ENCODE results near the gene ITPRIPL2.

DNA sequence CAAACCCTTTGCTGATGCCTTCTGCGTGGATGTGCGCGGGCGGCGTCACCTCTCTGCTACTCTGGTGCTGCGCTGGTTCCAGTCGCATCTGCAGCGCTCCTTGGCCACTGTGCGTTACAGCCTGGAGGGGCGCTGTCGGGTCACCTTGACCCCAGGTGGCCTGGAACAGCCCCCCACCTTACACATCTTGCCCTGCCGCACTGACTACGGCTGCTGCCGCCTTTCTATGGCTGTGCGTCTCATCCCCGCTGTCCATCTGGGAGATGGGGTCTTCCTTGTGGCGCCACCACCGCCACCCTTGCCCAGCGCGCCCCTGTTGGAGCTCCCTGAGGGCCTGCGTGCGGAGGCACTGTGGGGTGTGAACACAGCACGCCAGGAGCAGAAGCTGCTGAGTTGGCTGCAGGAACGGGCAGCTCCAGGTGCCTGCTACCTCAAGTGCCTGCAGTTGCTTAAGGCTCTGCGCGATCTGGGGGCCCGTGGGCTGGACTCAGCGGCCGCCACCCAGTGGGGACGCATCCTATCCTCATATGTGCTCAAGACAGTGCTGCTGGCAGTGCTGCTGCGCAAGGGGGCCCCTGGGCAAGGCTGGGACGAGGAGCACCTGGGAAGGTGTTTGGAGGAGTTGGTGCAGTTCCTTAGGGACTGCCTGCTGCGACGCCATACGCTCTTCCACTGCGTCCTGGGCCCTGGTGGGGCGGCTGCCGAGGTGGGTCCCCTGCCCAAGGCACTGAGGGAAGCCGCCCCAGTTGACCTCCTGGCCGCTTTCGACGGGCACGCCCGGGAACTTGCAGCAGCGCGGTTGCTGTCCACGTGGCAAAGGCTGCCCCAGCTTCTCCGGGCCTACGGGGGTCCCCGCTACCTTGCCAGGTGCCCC lies 1.6 kb downstream of the ITPRIPL2 start:
- TF ChIP-seq, protein P1, sequence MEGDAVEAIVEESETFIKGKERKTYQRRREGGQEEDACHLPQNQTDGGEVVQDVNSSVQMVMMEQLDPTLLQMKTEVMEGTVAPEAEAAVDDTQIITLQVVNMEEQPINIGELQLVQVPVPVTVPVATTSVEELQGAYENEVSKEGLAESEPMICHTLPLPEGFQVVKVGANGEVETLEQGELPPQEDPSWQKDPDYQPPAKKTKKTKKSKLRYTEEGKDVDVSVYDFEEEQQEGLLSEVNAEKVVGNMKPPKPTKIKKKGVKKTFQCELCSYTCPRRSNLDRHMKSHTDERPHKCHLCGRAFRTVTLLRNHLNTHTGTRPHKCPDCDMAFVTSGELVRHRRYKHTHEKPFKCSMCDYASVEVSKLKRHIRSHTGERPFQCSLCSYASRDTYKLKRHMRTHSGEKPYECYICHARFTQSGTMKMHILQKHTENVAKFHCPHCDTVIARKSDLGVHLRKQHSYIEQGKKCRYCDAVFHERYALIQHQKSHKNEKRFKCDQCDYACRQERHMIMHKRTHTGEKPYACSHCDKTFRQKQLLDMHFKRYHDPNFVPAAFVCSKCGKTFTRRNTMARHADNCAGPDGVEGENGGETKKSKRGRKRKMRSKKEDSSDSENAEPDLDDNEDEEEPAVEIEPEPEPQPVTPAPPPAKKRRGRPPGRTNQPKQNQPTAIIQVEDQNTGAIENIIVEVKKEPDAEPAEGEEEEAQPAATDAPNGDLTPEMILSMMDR (IDR thresholded peaks at IDR 0.05; ENCODE audit: low read depth, low read length), result no peak
- no peak for TF ChIP-seq EZH2phosphoT487 (IDR thresholded peaks at IDR 0.05; ENCODE audit: low read depth)
